SK-N-SH treated with all-trans-retinoic acid at 6 μM for 48 hours (cell line): Measurements from ENCODE around the gene MIPOL1.

Experiments
- ARNTL ChIP-seq: fragments of 450-650 bp; formaldehyde crosslinking; IDR thresholded peaks from 2 replicates; pipeline ENCODE4 v1.5.0; 2020; ENCODE audit warnings: low read depth, mild to moderate bottlenecking, moderate library complexity, borderline replicate concordance
- ESRRG ChIP-seq: fragments of 250-450 bp; sonication (Bioruptor Pico); IDR thresholded peaks from 2 replicates; pipeline ENCODE4 v1.6.1; 2021; ENCODE audit warnings: mild to moderate bottlenecking
- GLIS3 ChIP-seq: fragments of 250-450 bp; sonication (Bioruptor Pico); IDR thresholded peaks from 2 replicates; pipeline ENCODE4 v1.5.0; 2020; ENCODE audit warnings: mild to moderate bottlenecking, moderate library complexity
- ISL1 ChIP-seq: fragments of 250-450 bp; sonication (Bioruptor Pico); IDR thresholded peaks from 2 replicates; pipeline ENCODE4 v2.1.2; 2022; ENCODE audit warnings: mild to moderate bottlenecking, moderate library complexity
- OSR1 ChIP-seq: fragments of 250-450 bp; sonication (Bioruptor Pico); IDR thresholded peaks from 2 replicates; pipeline ENCODE4 v1.8.0; 2022; ENCODE audit warnings: moderate library complexity, mild to moderate bottlenecking, inconsistent platforms
- PPARA ChIP-seq: fragments of 250-450 bp; sonication (Bioruptor Pico); IDR thresholded peaks from 2 replicates; pipeline ENCODE4 v1.5.0; 2020; ENCODE audit warnings: mild to moderate bottlenecking, borderline replicate concordance
- RARB ChIP-seq: fragments of 250-450 bp; sonication (Bioruptor Pico); IDR thresholded peaks from 2 replicates; pipeline ENCODE4 v1.8.0; 2021; ENCODE audit warnings: mild to moderate bottlenecking, moderate library complexity
- TOX ChIP-seq: fragments of 250-450 bp; sonication (Bioruptor Pico); IDR thresholded peaks from 2 replicates; pipeline ENCODE4 v1.8.0; 2021; ENCODE audit warnings: mild to moderate bottlenecking, moderate library complexity, borderline replicate concordance
- ZC3H10 ChIP-seq: fragments of 250-450 bp; sonication (Bioruptor Pico); IDR thresholded peaks from 2 replicates; pipeline ENCODE4 v1.5.1; 2021; ENCODE audit warnings: mild to moderate bottlenecking, moderate library complexity
- ZFP3 ChIP-seq: fragments of 250-450 bp; sonication (Bioruptor Pico); IDR thresholded peaks from 2 replicates; pipeline ENCODE4 v1.5.0; 2020; ENCODE audit warnings: mild to moderate bottlenecking, moderate library complexity
- ZFP30 ChIP-seq: fragments of 450-650 bp; formaldehyde crosslinking; IDR thresholded peaks from 2 replicates; pipeline ENCODE4 v1.5.0; 2022; ENCODE audit warnings: mild to moderate bottlenecking, moderate library complexity
- ZNF70 ChIP-seq: fragments of 450-650 bp; formaldehyde crosslinking; IDR thresholded peaks from 2 replicates; pipeline ENCODE4 v1.5.0; 2020; ENCODE audit warnings: mild to moderate bottlenecking, moderate library complexity
- TF ChIP-seq, protein P1 (sequence below): fragments of 250-450 bp; sonication (Bioruptor Pico); IDR thresholded peaks from 2 replicates; pipeline ENCODE4 v1.8.0; 2020; ENCODE audit warnings: mild to moderate bottlenecking, moderate library complexity, borderline replicate concordance
- TF ChIP-seq, protein P2 (sequence below): fragments of 250-450 bp; sonication (Bioruptor Pico); IDR thresholded peaks from 2 replicates; pipeline ENCODE4 v1.5.1; 2020; ENCODE audit warnings: low read depth, mild to moderate bottlenecking, moderate library complexity

DNA sequence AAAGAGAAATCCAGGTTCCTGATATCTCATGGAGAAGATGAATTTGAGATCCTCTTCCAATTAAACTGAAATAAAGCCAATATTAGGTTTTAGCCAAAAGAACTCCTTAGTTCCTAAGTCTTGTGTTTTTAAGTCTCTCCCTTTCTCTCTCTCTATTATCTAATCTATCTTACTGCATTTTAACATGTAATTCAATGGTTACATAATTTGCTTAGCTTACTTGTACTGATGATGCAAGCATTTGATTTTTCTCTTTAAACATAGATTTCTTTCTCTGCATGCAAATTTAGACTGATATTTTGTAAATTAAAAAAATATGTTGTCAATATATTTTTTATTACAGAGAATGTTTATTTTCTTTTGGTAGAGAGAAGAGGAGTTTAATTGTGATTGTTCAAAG lies 78.2 kb downstream of the MIPOL1 start:
- TF ChIP-seq ZC3H10 (no peak), ZFP3 (CRISPR knock-in tag) (no peak), RARB (CRISPR knock-in tag) (no peak), PPARA (CRISPR knock-in tag) (no peak), ZFP30 (CRISPR knock-in tag) (no peak), OSR1 (CRISPR knock-in tag) (no peak), ZNF70 (no peak), ARNTL (CRISPR knock-in tag) (no peak), GLIS3 (CRISPR knock-in tag) (no peak), TOX (no peak), ISL1 (CRISPR knock-in tag) (no peak), ESRRG (CRISPR knock-in tag) (no peak)
- TF ChIP-seq, protein P1, sequence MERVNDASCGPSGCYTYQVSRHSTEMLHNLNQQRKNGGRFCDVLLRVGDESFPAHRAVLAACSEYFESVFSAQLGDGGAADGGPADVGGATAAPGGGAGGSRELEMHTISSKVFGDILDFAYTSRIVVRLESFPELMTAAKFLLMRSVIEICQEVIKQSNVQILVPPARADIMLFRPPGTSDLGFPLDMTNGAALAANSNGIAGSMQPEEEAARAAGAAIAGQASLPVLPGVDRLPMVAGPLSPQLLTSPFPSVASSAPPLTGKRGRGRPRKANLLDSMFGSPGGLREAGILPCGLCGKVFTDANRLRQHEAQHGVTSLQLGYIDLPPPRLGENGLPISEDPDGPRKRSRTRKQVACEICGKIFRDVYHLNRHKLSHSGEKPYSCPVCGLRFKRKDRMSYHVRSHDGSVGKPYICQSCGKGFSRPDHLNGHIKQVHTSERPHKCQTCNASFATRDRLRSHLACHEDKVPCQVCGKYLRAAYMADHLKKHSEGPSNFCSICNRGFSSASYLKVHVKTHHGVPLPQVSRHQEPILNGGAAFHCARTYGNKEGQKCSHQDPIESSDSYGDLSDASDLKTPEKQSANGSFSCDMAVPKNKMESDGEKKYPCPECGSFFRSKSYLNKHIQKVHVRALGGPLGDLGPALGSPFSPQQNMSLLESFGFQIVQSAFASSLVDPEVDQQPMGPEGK (CRISPR knock-in tag): no peak
- TF ChIP-seq, protein P2, sequence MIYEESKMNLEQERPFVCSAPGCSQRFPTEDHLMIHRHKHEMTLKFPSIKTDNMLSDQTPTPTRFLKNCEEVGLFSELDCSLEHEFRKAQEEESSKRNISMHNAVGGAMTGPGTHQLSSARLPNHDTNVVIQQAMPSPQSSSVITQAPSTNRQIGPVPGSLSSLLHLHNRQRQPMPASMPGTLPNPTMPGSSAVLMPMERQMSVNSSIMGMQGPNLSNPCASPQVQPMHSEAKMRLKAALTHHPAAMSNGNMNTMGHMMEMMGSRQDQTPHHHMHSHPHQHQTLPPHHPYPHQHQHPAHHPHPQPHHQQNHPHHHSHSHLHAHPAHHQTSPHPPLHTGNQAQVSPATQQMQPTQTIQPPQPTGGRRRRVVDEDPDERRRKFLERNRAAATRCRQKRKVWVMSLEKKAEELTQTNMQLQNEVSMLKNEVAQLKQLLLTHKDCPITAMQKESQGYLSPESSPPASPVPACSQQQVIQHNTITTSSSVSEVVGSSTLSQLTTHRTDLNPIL (CRISPR knock-in tag): no peak
